Ishikawa (cell line): ENCODE measurements around the gene KLHL3.

Source experiments
- CEBPB ChIP-seq: IDR thresholded peaks from 2 replicates; pipeline ENCODE4 v1.6.1; 2012
- CREB1 ChIP-seq: IDR thresholded peaks from 2 replicates; pipeline ENCODE4 v1.6.1; 2012; ENCODE audit warnings: low read depth
- EGR1 ChIP-seq: IDR thresholded peaks from 2 replicates; pipeline ENCODE4 v1.6.1; 2012
- EP300 ChIP-seq: IDR thresholded peaks from 2 replicates; pipeline ENCODE4 v1.6.1; 2012; ENCODE audit warnings: borderline replicate concordance
- FOXM1 ChIP-seq: IDR thresholded peaks from 2 replicates; pipeline ENCODE4 v1.6.1; 2012; ENCODE audit warnings: low read depth, borderline replicate concordance
- NFIC ChIP-seq: IDR thresholded peaks from 2 replicates; pipeline ENCODE4 v1.6.1; 2012
- RAD21 ChIP-seq: IDR thresholded peaks from 2 replicates; pipeline ENCODE4 v1.6.1; 2012; ENCODE audit warnings: low read depth
- TAF1 ChIP-seq: IDR thresholded peaks from 2 replicates; pipeline ENCODE4 v1.6.1; 2012; ENCODE audit warnings: low read depth, mild to moderate bottlenecking
- TCF12 ChIP-seq: IDR thresholded peaks from 2 replicates; pipeline ENCODE4 v1.6.1; 2012; ENCODE audit warnings: low read depth
- TEAD4 ChIP-seq: IDR thresholded peaks from 2 replicates; pipeline ENCODE4 v1.6.1; 2012
- YY1 ChIP-seq: IDR thresholded peaks from 2 replicates; pipeline ENCODE4 v1.6.1; 2012; ENCODE audit warnings: low read depth
- ZBTB7A ChIP-seq: IDR thresholded peaks from 2 replicates; pipeline ENCODE4 v1.6.1; 2012; ENCODE audit warnings: low read depth
- TF ChIP-seq, protein P1 (sequence below): IDR thresholded peaks from 2 replicates; pipeline ENCODE4 v1.6.1; 2012
- TF ChIP-seq, protein P2 (sequence below): IDR thresholded peaks from 2 replicates; pipeline ENCODE4 v1.6.1; 2012
- TF ChIP-seq, protein P3 (sequence below): IDR thresholded peaks from 2 replicates; pipeline ENCODE4 v1.6.1; 2012; ENCODE audit warnings: low read depth, mild to moderate bottlenecking

The KLHL3 gene

DNA sequence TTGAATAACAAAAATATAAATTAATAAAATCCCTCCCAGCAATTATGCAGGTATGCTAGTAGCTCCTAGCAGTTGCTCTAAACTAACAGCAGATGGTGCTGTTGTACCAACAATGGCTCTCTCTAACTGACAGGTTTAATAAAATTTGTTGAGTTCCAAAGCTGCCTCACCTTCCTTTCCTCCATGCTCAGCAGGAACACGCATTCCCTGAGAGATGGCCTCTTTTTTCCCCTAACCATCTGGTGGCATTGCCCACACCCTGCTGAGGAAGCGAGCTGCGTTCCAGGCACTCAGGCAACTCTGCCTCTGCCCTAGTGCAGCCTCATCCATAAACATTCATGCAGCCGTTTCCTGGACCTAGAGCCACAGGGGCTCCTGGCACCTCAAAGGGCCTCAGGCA, 106.2 kb downstream of the KLHL3 start:
- TF ChIP-seq RAD21 (peak; percentile 87), FOXM1 (no peak)

DNA sequence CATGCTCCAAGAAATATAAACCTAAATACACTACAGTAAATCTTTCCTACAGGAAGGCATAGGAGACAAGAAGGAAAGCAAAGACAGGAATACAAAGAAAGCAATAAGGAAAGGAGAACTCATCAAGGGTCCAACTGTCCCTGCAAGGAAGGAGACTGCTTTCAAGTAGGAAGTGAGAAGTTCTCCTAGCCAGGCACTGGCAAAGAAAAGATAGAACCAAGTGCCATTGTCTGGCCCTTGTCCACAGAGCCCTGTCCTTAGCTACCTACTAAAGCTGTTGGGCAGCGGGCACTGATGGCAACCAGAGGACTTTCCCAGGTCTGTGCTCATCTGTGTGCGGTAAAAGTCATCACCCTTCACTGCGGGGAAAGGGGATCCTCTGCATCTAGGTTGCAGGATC, 108.2 kb downstream of the KLHL3 start:
- TF ChIP-seq EP300 (no peak), CEBPB (no peak), TCF12 (no peak), CREB1 (no peak), ZBTB7A (no peak), FOXM1 (no peak), TEAD4 (no peak), EGR1 (no peak), RAD21 (no peak), YY1 (no peak), TAF1 (no peak), NFIC (no peak)
- TF ChIP-seq, protein P1, sequence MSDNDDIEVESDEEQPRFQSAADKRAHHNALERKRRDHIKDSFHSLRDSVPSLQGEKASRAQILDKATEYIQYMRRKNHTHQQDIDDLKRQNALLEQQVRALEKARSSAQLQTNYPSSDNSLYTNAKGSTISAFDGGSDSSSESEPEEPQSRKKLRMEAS, result no peak
- TF ChIP-seq, protein P2, sequence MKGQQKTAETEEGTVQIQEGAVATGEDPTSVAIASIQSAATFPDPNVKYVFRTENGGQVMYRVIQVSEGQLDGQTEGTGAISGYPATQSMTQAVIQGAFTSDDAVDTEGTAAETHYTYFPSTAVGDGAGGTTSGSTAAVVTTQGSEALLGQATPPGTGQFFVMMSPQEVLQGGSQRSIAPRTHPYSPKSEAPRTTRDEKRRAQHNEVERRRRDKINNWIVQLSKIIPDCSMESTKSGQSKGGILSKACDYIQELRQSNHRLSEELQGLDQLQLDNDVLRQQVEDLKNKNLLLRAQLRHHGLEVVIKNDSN, result no peak
- TF ChIP-seq, protein P3, sequence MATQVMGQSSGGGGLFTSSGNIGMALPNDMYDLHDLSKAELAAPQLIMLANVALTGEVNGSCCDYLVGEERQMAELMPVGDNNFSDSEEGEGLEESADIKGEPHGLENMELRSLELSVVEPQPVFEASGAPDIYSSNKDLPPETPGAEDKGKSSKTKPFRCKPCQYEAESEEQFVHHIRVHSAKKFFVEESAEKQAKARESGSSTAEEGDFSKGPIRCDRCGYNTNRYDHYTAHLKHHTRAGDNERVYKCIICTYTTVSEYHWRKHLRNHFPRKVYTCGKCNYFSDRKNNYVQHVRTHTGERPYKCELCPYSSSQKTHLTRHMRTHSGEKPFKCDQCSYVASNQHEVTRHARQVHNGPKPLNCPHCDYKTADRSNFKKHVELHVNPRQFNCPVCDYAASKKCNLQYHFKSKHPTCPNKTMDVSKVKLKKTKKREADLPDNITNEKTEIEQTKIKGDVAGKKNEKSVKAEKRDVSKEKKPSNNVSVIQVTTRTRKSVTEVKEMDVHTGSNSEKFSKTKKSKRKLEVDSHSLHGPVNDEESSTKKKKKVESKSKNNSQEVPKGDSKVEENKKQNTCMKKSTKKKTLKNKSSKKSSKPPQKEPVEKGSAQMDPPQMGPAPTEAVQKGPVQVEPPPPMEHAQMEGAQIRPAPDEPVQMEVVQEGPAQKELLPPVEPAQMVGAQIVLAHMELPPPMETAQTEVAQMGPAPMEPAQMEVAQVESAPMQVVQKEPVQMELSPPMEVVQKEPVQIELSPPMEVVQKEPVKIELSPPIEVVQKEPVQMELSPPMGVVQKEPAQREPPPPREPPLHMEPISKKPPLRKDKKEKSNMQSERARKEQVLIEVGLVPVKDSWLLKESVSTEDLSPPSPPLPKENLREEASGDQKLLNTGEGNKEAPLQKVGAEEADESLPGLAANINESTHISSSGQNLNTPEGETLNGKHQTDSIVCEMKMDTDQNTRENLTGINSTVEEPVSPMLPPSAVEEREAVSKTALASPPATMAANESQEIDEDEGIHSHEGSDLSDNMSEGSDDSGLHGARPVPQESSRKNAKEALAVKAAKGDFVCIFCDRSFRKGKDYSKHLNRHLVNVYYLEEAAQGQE, result no peak

DNA sequence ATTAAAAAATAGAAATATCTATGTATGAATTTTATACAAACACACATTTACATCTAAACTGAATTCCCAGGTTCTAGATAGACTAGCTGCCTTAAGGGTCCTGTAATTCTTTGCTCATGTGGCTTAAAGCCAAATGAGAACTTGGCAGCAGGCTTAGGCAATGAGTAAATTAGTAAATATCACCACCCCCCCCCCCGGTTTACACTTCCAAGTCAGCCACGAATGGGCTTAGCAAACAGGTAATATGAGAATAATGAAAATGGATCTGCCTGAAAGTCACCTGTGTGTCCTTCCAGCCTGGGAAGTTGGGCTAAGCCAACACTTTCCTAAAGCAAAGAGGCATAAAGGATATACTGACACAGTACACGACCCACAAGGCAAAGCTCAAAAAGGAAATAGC, 108.6 kb downstream of the KLHL3 start:
- TF ChIP-seq EP300, result no peak
- no peak for TF ChIP-seq ZBTB7A
- no peak for TF ChIP-seq EGR1
- no peak for TF ChIP-seq YY1
- TF ChIP-seq, protein P3, result no peak
- no peak for TF ChIP-seq CREB1
- TF ChIP-seq, protein P1, result no peak
- TF ChIP-seq, protein P2, result no peak
- TF ChIP-seq CEBPB, result no peak
- TF ChIP-seq TAF1, result no peak
- no peak for TF ChIP-seq RAD21
- no peak for TF ChIP-seq TEAD4
- no peak for TF ChIP-seq TCF12
- no peak for TF ChIP-seq NFIC
- TF ChIP-seq FOXM1, result no peak

DNA sequence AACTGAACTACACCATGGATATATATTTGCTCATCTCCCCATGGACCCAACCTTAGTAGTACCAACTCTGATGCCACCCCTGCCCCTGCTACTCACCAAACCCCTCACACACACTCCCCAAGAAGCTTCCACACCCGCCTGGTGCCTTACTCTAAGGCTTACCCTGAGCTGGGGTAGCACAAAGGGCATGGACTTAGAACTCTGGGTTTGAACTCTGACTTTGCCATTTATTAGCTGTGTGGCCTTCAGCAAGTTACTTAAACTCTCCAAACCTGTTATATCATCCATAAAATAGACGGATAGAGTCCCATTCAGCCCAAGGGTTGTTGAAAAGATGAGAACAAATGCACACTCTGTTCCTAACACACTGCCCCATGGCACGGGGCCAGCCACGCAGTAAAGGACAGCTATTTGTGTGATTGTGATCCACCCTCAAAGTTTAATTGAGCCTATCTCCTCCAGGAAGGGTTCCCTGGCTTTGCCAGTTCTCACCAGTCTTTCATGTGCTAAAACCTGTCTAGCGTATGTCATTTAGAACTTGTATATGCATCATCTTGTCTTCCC, 111.0 kb downstream of the KLHL3 start:
- TF ChIP-seq NFIC (no peak), CREB1 (no peak), EGR1 (no peak), ZBTB7A (no peak), RAD21 (no peak), CEBPB (no peak), TEAD4 (no peak), FOXM1 (no peak)
- TF ChIP-seq, protein P2, result no peak
- TF ChIP-seq, protein P3, result no peak
